Inflammatory macrophage treated with lipopolysaccharide for 4 hours (primary cell): ENCODE results near the gene ZSWIM9.

Source experiments
- DNase-seq: peaks from one replicate; pipeline ENCODE4 v3.0.0-alpha.2; 2020

Gene ZSWIM9

GRCh38 chr19:48169939-48170803 is at the start of gene ZSWIM9, which contains the start of gene LIG1:
Gene ZSWIM9, plus strand, starts transcription at chr19:48170680. Its CDS starts 1,123 bp downstream, at chr19:48171803.
Gene LIG1, minus strand, starts transcription at chr19:48170344. Its CDS starts 4,778 bp downstream, at chr19:48165566.
- peak; percentile 95 for DNase-seq

DNA sequence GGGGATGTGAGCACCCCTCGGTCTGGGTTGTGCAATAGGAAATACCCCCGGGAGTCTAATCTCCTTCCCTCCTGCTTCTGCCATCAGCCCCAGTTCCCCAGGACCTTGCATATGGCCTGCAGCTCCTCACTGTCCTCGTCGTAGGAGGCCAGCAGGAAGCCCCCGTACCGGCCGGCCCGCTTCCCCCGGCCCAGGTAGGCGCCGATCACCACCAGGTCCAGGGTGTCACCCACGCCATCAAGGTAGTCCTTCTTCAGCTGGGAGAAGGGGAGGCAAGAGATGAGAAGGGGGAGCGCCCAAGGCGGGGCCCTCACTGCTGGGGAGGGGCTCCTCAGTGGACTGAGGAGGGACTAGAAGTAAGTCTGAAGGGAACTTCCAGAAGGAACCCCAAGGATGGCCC is 49.4 kb upstream of the ZSWIM9 start:
- no peak for DNase-seq

DNA sequence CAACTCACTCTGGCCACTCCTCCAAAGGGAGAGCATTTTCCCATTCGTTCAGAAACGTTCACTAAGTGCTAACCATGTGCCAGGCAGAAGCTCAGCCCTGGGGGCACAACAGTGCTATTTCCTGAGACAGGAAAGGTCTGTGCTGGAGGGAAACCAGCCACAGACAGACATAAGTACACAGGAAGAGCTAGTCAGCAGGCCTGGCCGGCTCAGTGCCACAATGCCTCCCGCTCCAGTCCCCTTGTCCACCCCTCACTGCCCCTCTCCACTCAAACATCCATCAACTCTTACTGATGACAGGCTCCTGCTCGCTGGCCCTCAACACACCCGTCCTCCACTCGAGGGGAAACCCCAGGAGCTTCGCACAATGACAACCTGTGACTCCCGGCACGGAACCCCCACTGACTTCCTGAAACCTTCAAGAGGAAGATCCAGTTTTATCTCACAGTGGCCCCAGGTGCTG is 48.5 kb upstream of the ZSWIM9 start:
- DNase-seq: peak; percentile 22

- no peak for DNase-seq
These were observed 48.1 kb upstream of the ZSWIM9 start for GRCh38 chr19:48122421-48122820.

GRCh38 chr19:48123907-48124651 is 46.4 kb upstream of the ZSWIM9 start:
- peak; percentile 52 for DNase-seq

GRCh38 chr19:48127561-48127960 is 42.9 kb upstream of the ZSWIM9 start:
- no peak for DNase-seq

GRCh38 chr19:48133094-48133493 is 37.4 kb upstream of the ZSWIM9 start:
- no peak for DNase-seq

GRCh38 chr19:48135411-48135810 is 35.1 kb upstream of the ZSWIM9 start:
- DNase-seq: peak; percentile 4

GRCh38 chr19:48136547-48136946 is 33.9 kb upstream of the ZSWIM9 start:
- no peak for DNase-seq

GRCh38 chr19:48137411-48137810 is 33.1 kb upstream of the ZSWIM9 start:
- DNase-seq: no peak

GRCh38 chr19:48139053-48139452 is 31.4 kb upstream of the ZSWIM9 start:
- no peak for DNase-seq

GRCh38 chr19:48147597-48148175 is 22.8 kb upstream of the ZSWIM9 start:
- DNase-seq: no peak

GRCh38 chr19:48148576-48148975 is 21.9 kb upstream of the ZSWIM9 start:
- no peak for DNase-seq

DNA sequence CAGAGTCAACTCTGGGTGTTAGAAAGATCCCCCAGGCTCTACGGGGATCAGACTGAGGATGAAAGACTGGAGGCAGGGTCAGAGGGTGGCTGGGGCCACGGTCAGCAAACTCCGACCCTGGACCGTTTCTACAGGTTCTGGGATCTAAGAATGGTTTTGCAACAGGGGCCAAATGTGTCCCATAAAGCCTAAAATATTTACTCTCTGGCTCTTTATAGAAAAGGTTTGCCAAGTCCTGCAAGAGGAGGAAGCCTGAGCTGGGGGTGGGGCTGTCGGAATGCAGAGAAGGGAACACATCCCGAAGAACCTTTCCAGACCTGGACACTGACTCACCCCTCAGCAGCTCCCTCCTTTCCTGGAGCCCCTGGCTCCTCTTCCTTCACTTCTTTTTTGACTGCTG is 21.1 kb upstream of the ZSWIM9 start:
- DNase-seq: no peak

GRCh38 chr19:48152551-48152950 is 17.9 kb upstream of the ZSWIM9 start:
- peak; percentile 51 for DNase-seq

GRCh38 chr19:48154003-48154402 is 16.5 kb upstream of the ZSWIM9 start:
- no peak for DNase-seq

DNA sequence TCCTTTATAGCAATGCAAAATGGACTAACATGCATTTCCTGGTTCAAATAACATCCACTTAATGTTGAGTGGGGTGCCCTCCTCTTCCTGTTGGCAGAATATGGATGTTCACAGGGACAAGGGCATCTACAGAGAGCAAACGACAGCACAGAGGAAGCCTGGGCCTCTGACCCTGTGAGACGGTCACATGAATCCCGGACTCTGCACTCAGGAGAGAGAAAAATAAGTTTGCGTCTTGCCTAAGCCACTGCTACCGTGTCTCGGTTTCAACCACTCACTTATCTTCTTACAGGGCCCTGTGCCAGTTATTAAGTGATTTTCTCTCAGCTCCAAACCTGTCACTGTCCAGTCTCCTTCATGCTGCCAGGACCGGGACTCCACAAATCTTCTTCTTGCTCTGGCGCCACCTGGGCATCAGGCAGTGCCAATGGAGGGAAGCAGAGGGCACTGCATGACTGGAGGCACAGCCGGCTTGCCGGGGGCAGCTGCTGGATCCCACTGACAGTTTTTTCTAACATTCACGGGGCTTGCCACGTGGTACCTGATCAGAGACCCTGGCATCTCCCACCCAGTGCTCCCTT is 12.2 kb upstream of the ZSWIM9 start:
- DNase-seq: no peak

DNA sequence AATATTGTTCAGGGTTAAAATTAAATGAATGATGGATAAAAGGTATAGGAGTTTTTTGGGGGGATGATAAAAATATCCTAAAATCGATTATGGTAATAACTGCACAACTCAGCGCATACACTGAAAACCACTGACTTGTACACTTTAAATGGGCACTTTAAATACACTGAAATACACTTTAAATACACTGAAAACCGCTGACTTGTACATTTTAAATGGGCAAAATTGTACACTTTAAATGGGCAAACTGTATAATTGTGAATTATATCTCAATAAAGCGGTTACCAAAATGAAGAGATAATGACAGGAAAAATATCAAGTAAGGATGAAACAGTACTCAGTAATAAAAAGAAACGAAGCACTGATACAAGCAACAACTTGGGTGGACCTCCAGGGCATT is 1.8 kb upstream of the ZSWIM9 start:
- no peak for DNase-seq

- DNase-seq: peak; percentile 71
These were observed 922 bp upstream of the ZSWIM9 start for GRCh38 chr19:48169578-48169938.

DNA sequence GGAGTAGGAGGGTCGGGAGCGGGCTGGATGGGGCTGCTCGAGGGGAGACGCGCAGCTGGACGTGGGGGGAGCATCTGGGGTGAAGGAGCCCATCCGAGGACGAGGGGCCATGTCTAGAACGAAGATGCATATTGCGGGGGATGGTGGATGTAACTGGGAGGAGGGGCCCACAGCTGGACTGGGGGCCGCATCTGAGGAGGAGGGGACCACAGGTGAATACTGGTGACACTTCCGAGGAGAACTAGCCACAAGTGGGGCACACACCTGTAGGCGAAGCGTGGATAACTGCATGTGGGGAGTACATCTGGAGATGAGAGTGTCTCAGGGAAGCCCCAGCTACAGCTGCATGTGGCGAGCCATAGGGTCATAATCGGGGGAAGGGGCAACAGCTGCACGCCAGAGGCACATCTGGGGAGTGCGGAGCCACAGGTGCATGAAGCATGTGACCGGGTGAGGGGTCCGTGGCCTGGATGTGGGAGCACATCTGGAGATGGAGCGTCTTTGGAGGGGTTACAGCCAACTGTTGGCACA is 402 bp downstream of the ZSWIM9 start:
- DNase-seq: no peak

DNA sequence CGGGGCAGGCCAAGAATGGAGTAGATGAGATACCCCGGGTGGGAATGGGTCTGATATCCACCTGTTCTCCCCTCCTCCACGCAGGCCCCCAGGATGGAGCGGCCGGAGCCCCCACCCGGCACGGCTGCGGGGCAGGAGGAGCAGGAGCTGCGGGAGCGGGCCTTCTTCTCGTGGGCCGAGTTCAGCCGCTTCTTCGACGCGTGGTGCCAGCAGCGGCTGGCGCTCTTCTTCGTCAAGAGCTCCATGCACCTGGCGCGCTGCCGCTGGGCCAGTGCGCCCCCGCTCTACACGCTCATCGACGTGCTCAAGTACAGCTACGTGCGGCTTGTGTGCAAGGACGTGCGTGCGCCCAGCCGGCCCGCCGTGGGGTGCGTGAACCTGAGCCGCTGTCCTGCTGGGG is 1.2 kb downstream of the ZSWIM9 start:
- no peak for DNase-seq

GRCh38 chr19:48174445-48175030 is 4.1 kb downstream of the ZSWIM9 start:
- DNase-seq: no peak

- no peak for DNase-seq
These were observed 5.1 kb downstream of the ZSWIM9 start for GRCh38 chr19:48175578-48175977.
